Left lung (tissue), 10 donors: ENCODE results near the gene PUSL1. TPM values are rescaled to one million over a fixed set of nuclear protein-coding genes. Genes with fewer than 3 reads are reported as not detected.

Experiments
- ATAC-seq: fragments of 200-7000 bp; cut with Tn5 transposase; one replicate; pipeline ENCODE4 v1.9.1; 2020; ENCODE audit warnings: moderate library complexity
- DNase-seq, 4 donors: peaks; one replicate each; pipeline ENCODE4 v3.0.0-alpha.2; 2013 to 2020
- H3K27ac ChIP-seq, 2 donors: fragments of 200-600 bp; sonication (generic) in 1 of 2; one replicate each; pipeline versions ENCODE4 v1.5.0 to v1.8.0; 2020 to 2021
- H3K27me3 ChIP-seq, 2 donors: fragments of 200-600 bp; sonication (generic) in 1 of 2; one replicate each; pipeline versions ENCODE4 v1.5.0 to v1.8.0; 2020 to 2021
- H3K36me3 ChIP-seq, 2 donors: fragments of 200-600 bp; sonication (generic) in 1 of 2; one replicate each; pipeline versions ENCODE4 v1.5.0 to v1.8.0; 2020 to 2021
- H3K4me1 ChIP-seq, 2 donors: fragments of 200-600 bp; one replicate each; pipeline ENCODE4 v1.8.0; 2021
- H3K4me3 ChIP-seq, 2 donors: fragments of 200-600 bp; sonication (generic) in 1 of 2; one replicate each; pipeline versions ENCODE4 v1.5.0 to v1.8.0; 2020 to 2021; ENCODE audit warnings: mild to moderate bottlenecking in 1 of 2
- H3K9me3 ChIP-seq, 2 donors: fragments of 200-600 bp; sonication (generic) in 1 of 2; one replicate each; pipeline versions ENCODE4 v1.5.0 to v1.8.0; 2020 to 2021
- CTCF ChIP-seq, 2 donors: fragments of 200-600 bp; sonication (generic) in 1 of 2; IDR thresholded peaks; one replicate each; pipeline versions ENCODE4 v1.5.0 to v1.8.0; 2021; ENCODE audit warnings: antibody characterized with exemption in 2 of 2
- intact Hi-C, 2 donors: fragments of 100-400 bp; cut with DNase I; formaldehyde crosslinking; loops; one replicate each; pipeline versions ENCODE4 v1.11.2 to v1.14.2; 2022
- microRNA-seq, 2 donors: library from miRNA; unstranded; fragments of <30 nt; microRNA quantifications; one replicate each; pipeline ENCODE4, GENCODE V29; 2019
- polyA plus RNA-seq, 6 donors: library from polyadenylated mRNA; unstranded; fragments of 120-200 nt; gene quantifications; one replicate each; pipeline ENCODE4 v1.2.1, GENCODE V29; 2013; ENCODE audit not compliant: insufficient read length in 6 of 6
- total RNA-seq, 2 donors: library from RNA; stranded (reverse); fragmentation: NEBNext Ultra II Directional; extraction: Animal tissue kit (Norgen Biotek cat#: 25700); gene quantifications; one replicate each; pipeline ENCODE4 v1.2.1, GENCODE V29; 2021
- donor health status: DM: no; HTN: yes; CAD: no.
- donor health status: DM: no; HTN: no; CAD: no.

PUSL1 gene
- total and polyA plus RNA-seq, 8 donors: 4.3 to 18.3 (median 8.7) TPM

- no peak for TF ChIP-seq CTCF (IDR thresholded peaks at IDR 0.05)
- H3K27ac ChIP-seq: peak overlapping the region; percentile 46 to 87
- H3K4me3 ChIP-seq: no peak overlapping the region
- no peaks in the 10 kb centered on the region for H3K9me3 ChIP-seq
- peaks cover 4 to 84% of the 10 kb centered on the region in 2 donors for H3K27me3 ChIP-seq
- peak in 1 of 4 donors; percentile 72 for DNase-seq
- intact Hi-C loops: no loop called here
- ATAC-seq: peak; percentile 4
- peaks cover 17 to 19% of the 10 kb centered on the region in 2 donors for H3K4me1 ChIP-seq
- no peaks in the 10 kb centered on the region for H3K36me3 ChIP-seq
These were observed 51.5 kb downstream of the PUSL1 start for GRCh38 chr1:1359664-1360468.

- intact Hi-C loops: no loop called here
- H3K27ac ChIP-seq: peak overlapping the region; percentile 46 to 87
These were observed 52.2 kb downstream of the PUSL1 start for GRCh38 chr1:1360506-1361169.

More at GRCh38 chr1:1360506-1361169, 52.2 kb downstream of the PUSL1 start:
- Histone ChIP-seq H3K4me3 (no peak overlapping the region), H3K36me3 (no peaks in the 10 kb centered on the region), H3K9me3 (no peaks in the 10 kb centered on the region), H3K4me1 (peaks cover 13% of the 10 kb centered on the region in 2 donors), H3K27me3 (peaks cover 0 to 76% of the 10 kb centered on the region in 2 donors)
- DNase-seq (peak in 2 of 4 donors; percentile 72 to 82), ATAC-seq (peak; percentile 63)
- no peak for TF ChIP-seq CTCF (IDR thresholded peaks at IDR 0.05)

Small RNAs within 50 kb of the gene (microRNA-seq; reads per million reads assigned to microRNA genes)
- gene MIR6726 (1.2 to 1.3 reads per million in 2 donors), gene MIR6727 (0.41 to 0.50 reads per million in 2 donors), gene MIR6808 (0.14 to 0.34 reads per million in 2 donors)

Other genes with a start within 250 kb of the PUSL1 start
- gene RNF223, start 234.3 kb upstream of the PUSL1 start, total RNA-seq: 1 to 10 TPM; 1.2 to 1.7 TPM
- under 1 TPM; 0.13 to 0.31 (median 0.16) TPM for gene RNF223, start 234.3 kb upstream of the PUSL1 start, polyA plus RNA-seq
- 10 to 100 TPM in 1 of 2 donors, 1 to 10 TPM in 1; 8.0 to 14.0 TPM for gene C1orf159, start 192.5 kb upstream of the PUSL1 start, total RNA-seq
- 10 to 100 TPM in 3 of 6 donors, 1 to 10 TPM in 3; 7.7 to 16.0 (median 10.1) TPM for gene C1orf159, start 192.5 kb upstream of the PUSL1 start, polyA plus RNA-seq
- 1 to 10 TPM in 1 of 2 donors, under 1 TPM in 1; 0.17 to 4.6 TPM for gene TTLL10, start 134.7 kb upstream of the PUSL1 start, total RNA-seq
- 1 to 10 TPM in 5 of 6 donors, under 1 TPM in 1; 0.63 to 3.0 (median 1.7) TPM for gene TTLL10, start 134.7 kb upstream of the PUSL1 start, polyA plus RNA-seq
- 1 to 10 TPM; 1.1 to 1.3 TPM for gene TNFRSF18, start 102.0 kb upstream of the PUSL1 start, total RNA-seq
- gene TNFRSF18, start 102.0 kb upstream of the PUSL1 start, polyA plus RNA-seq: under 1 TPM; 0.38 to 0.73 (median 0.51) TPM
- 1 to 10 TPM; 2.8 to 3.5 TPM for gene TNFRSF4, start 94.4 kb upstream of the PUSL1 start, total RNA-seq
- gene TNFRSF4, start 94.4 kb upstream of the PUSL1 start, polyA plus RNA-seq: 1 to 10 TPM; 2.0 to 4.5 (median 2.9) TPM
- 100 to 1,000 TPM; 152 to 166 TPM for gene SDF4, start 76.6 kb upstream of the PUSL1 start, total RNA-seq
- 100 to 1,000 TPM in 2 of 6 donors, 10 to 100 TPM in 4; 86.7 to 124 (median 97.5) TPM for gene SDF4, start 76.6 kb upstream of the PUSL1 start, polyA plus RNA-seq
- gene B3GALT6, start 76.4 kb upstream of the PUSL1 start, total RNA-seq: 10 to 100 TPM; 12.6 to 25.2 TPM
- 10 to 100 TPM; 13.2 to 21.4 (median 17.8) TPM for gene B3GALT6, start 76.4 kb upstream of the PUSL1 start, polyA plus RNA-seq
- 1 to 10 TPM; 1.2 to 2.2 TPM for gene C1QTNF12, start 61.9 kb upstream of the PUSL1 start, total RNA-seq
- 1 to 10 TPM in 2 of 6 donors, under 1 TPM in 4; 0.52 to 1.4 (median 0.78) TPM for gene C1QTNF12, start 61.9 kb upstream of the PUSL1 start, polyA plus RNA-seq
- gene UBE2J2, start 34.7 kb upstream of the PUSL1 start, total RNA-seq: 10 to 100 TPM; 42.8 to 53.1 TPM
- 10 to 100 TPM; 45.1 to 68.6 (median 52.1) TPM for gene UBE2J2, start 34.7 kb upstream of the PUSL1 start, polyA plus RNA-seq
- gene SCNN1D, start 28.2 kb upstream of the PUSL1 start, total RNA-seq: 1 to 10 TPM; 2.1 to 4.3 TPM
- 10 to 100 TPM in 3 of 6 donors, 1 to 10 TPM in 3; 5.9 to 13.1 (median 9.4) TPM for gene SCNN1D, start 28.2 kb upstream of the PUSL1 start, polyA plus RNA-seq
- 10 to 100 TPM; 56.4 to 60.2 TPM for gene ACAP3, start 667 bp upstream of the PUSL1 start, total RNA-seq
- gene ACAP3, start 667 bp upstream of the PUSL1 start, polyA plus RNA-seq: 10 to 100 TPM; 30.8 to 73.6 (median 41.1) TPM
- 10 to 100 TPM; 67.0 to 90.4 TPM for gene INTS11, start 16.1 kb downstream of the PUSL1 start, total RNA-seq
- 100 to 1,000 TPM; 106 to 166 (median 127) TPM for gene INTS11, start 16.1 kb downstream of the PUSL1 start, polyA plus RNA-seq
- gene CPTP, start 16.2 kb downstream of the PUSL1 start, total RNA-seq: 10 to 100 TPM; 24.5 to 25.2 TPM
- 10 to 100 TPM; 10.6 to 17.6 (median 13.5) TPM for gene CPTP, start 16.2 kb downstream of the PUSL1 start, polyA plus RNA-seq
- gene TAS1R3, start 22.7 kb downstream of the PUSL1 start, total RNA-seq: under 1 TPM; 0.20 to 0.37 TPM
- gene TAS1R3, start 22.7 kb downstream of the PUSL1 start, polyA plus RNA-seq: under 1 TPM; 0.23 to 0.75 (median 0.41) TPM
- 10 to 100 TPM; 67.4 to 81.2 TPM for gene DVL1, start 40.8 kb downstream of the PUSL1 start, total RNA-seq
- gene DVL1, start 40.8 kb downstream of the PUSL1 start, polyA plus RNA-seq: 10 to 100 TPM; 20.6 to 41.4 (median 28.5) TPM
- gene MXRA8, start 50.0 kb downstream of the PUSL1 start, total RNA-seq: 100 to 1,000 TPM in 1 of 2 donors, 10 to 100 TPM in 1; 78.3 to 129 TPM
- 100 to 1,000 TPM; 113 to 151 (median 143) TPM for gene MXRA8, start 50.0 kb downstream of the PUSL1 start, polyA plus RNA-seq
- gene AURKAIP1, start 66.6 kb downstream of the PUSL1 start, total RNA-seq: 100 to 1,000 TPM in 1 of 2 donors, 10 to 100 TPM in 1; 99.3 to 127 TPM
- 10 to 100 TPM; 36.9 to 64.0 (median 48.2) TPM for gene AURKAIP1, start 66.6 kb downstream of the PUSL1 start, polyA plus RNA-seq
- 100 to 1,000 TPM; 142 to 161 TPM for gene CCNL2, start 90.7 kb downstream of the PUSL1 start, total RNA-seq
- 100 to 1,000 TPM; 250 to 405 (median 339) TPM for gene CCNL2, start 90.7 kb downstream of the PUSL1 start, polyA plus RNA-seq
- gene MRPL20, start 98.7 kb downstream of the PUSL1 start, total RNA-seq: 100 to 1,000 TPM in 1 of 2 donors, 10 to 100 TPM in 1; 69.5 to 103 TPM
- 100 to 1,000 TPM in 3 of 6 donors, 10 to 100 TPM in 3; 90.8 to 145 (median 99.8) TPM for gene MRPL20, start 98.7 kb downstream of the PUSL1 start, polyA plus RNA-seq
- gene ANKRD65, start 112.7 kb downstream of the PUSL1 start, total RNA-seq: 10 to 100 TPM; 18.4 to 35.2 TPM
- 10 to 100 TPM; 25.7 to 41.6 (median 31.7) TPM for gene ANKRD65, start 112.7 kb downstream of the PUSL1 start, polyA plus RNA-seq
- 100 to 1,000 TPM; 113 to 147 TPM for gene VWA1, start 127.1 kb downstream of the PUSL1 start, total RNA-seq
- 100 to 1,000 TPM in 1 of 6 donors, 10 to 100 TPM in 5; 50.0 to 104 (median 60.9) TPM for gene VWA1, start 127.1 kb downstream of the PUSL1 start, polyA plus RNA-seq
- gene ATAD3C, start 141.1 kb downstream of the PUSL1 start, total RNA-seq: 10 to 100 TPM in 1 of 2 donors, 1 to 10 TPM in 1; 9.9 to 14.9 TPM
- gene ATAD3C, start 141.1 kb downstream of the PUSL1 start, polyA plus RNA-seq: 1 to 10 TPM in 5 of 6 donors, under 1 TPM in 1; 0.88 to 4.5 (median 3.1) TPM
- gene ATAD3B, start 163.2 kb downstream of the PUSL1 start, total RNA-seq: 10 to 100 TPM; 19.4 to 30.7 TPM
- 10 to 100 TPM; 14.5 to 24.1 (median 18.3) TPM for gene ATAD3B, start 163.2 kb downstream of the PUSL1 start, polyA plus RNA-seq
- 10 to 100 TPM; 27.1 to 37.8 TPM for gene ATAD3A, start 203.6 kb downstream of the PUSL1 start, total RNA-seq
- 10 to 100 TPM; 12.1 to 27.8 (median 17.7) TPM for gene ATAD3A, start 203.6 kb downstream of the PUSL1 start, polyA plus RNA-seq
- 1 to 10 TPM; 2.6 to 3.5 TPM for gene TMEM240, start 232.0 kb downstream of the PUSL1 start, total RNA-seq
- gene TMEM240, start 232.0 kb downstream of the PUSL1 start, polyA plus RNA-seq: 1 to 10 TPM; 3.7 to 6.9 (median 4.6) TPM